ENCODE data around the gene RAB20.

DNA sequence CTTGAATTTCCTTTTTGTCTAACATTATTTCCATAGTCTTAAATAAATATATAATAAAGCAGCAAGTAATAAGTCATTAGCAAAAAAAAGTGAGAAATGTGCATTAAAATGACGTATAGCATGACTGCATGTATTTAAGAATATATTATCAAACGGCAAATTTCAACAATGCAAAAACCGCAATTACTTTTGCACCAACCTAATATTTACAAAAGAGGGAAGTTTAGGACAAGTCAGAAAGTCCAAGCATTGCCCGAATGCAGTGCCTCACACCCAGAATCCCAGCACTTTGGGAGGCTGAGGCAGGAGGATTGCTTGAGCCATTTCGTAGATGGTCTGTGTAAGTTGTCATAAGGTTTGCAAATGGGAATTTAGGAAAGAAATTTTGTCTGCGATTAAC is 43.6 kb upstream of the RAB20 start:
- no peak for TF ChIP-seq CTCF (IDR thresholded peaks at IDR 0.05; ENCODE audit: insufficient read depth, low read length)
- no peak for TF ChIP-seq POLR2AphosphoS5 (IDR thresholded peaks at IDR 0.05; ENCODE audit: low read depth)
- TF ChIP-seq, protein P1, sequence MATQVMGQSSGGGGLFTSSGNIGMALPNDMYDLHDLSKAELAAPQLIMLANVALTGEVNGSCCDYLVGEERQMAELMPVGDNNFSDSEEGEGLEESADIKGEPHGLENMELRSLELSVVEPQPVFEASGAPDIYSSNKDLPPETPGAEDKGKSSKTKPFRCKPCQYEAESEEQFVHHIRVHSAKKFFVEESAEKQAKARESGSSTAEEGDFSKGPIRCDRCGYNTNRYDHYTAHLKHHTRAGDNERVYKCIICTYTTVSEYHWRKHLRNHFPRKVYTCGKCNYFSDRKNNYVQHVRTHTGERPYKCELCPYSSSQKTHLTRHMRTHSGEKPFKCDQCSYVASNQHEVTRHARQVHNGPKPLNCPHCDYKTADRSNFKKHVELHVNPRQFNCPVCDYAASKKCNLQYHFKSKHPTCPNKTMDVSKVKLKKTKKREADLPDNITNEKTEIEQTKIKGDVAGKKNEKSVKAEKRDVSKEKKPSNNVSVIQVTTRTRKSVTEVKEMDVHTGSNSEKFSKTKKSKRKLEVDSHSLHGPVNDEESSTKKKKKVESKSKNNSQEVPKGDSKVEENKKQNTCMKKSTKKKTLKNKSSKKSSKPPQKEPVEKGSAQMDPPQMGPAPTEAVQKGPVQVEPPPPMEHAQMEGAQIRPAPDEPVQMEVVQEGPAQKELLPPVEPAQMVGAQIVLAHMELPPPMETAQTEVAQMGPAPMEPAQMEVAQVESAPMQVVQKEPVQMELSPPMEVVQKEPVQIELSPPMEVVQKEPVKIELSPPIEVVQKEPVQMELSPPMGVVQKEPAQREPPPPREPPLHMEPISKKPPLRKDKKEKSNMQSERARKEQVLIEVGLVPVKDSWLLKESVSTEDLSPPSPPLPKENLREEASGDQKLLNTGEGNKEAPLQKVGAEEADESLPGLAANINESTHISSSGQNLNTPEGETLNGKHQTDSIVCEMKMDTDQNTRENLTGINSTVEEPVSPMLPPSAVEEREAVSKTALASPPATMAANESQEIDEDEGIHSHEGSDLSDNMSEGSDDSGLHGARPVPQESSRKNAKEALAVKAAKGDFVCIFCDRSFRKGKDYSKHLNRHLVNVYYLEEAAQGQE (IDR thresholded peaks at IDR 0.05; ENCODE audit: insufficient replicate concordance, low read depth): no peak
